ENCODE results near the gene CA7. TPM values are rescaled to one million over a fixed set of nuclear protein-coding genes. Genes with fewer than 3 reads are reported as not detected.

CA7 gene
- total RNA-seq, 1 experiment from 2014 or later = not detected

- intact Hi-C loops (cut with micrococcal nuclease; ENCODE audit: unreplicated experiment) = loop anchor here (5.0 kb wide), 1 partner anchor 47 kb away; no protein-coding TSS in a partner anchor
- Mint-ChIP-seq H3K4me1 (ENCODE audit: low read depth, unreplicated experiment) (peaks cover 42% of the 10 kb centered on the region), H3K27ac (ENCODE audit: unreplicated experiment) (no peak overlapping the region), H3K27me3 (ENCODE audit: unreplicated experiment) (no peaks in the 10 kb centered on the region), H3K9me3 (ENCODE audit: low read depth, unreplicated experiment) (no peaks in the 10 kb centered on the region), H3K4me3 (ENCODE audit: low read depth, unreplicated experiment) (no peak overlapping the region), H3K36me3 (ENCODE audit: insufficient read depth, unreplicated experiment) (peaks cover 4% of the 10 kb centered on the region)
- CTCF ChIA-PET = interaction anchor here (0.7 to 0.9 kb wide), 4 partner anchors 20 to 368 kb away, joined by 3 to 4 read pairs (median 3); partner anchors contain the start of gene PDP2
- no peak for TF ChIP-seq CTCF (IDR thresholded peaks at IDR 0.05; ENCODE audit: unreplicated experiment)
- peak; percentile 87 for DNase-seq
- BruUV-seq (replicated peaks) = no TSS peak
Measured at GRCh38 chr16:66899945-66900710, 55.9 kb downstream of the CA7 start.

- peaks cover 3% of the 10 kb centered on the region for H3K36me3 Mint-ChIP-seq (ENCODE audit: insufficient read depth, unreplicated experiment)
- peaks cover 2% of the 10 kb centered on the region for H3K27me3 Mint-ChIP-seq (ENCODE audit: unreplicated experiment)
- CTCF ChIA-PET = interaction anchor here (0.6 kb wide), 1 partner anchor 28 kb away, joined by 3 read pairs; no protein-coding TSS in a partner anchor
- intact Hi-C loops (cut with micrococcal nuclease; ENCODE audit: unreplicated experiment) = no loop called here
- TF ChIP-seq CTCF (IDR thresholded peaks at IDR 0.05; ENCODE audit: unreplicated experiment) = no peak
- no TSS peak for BruUV-seq (replicated peaks)
- H3K4me1 Mint-ChIP-seq (ENCODE audit: low read depth, unreplicated experiment) = peaks cover 43% of the 10 kb centered on the region
- H3K9me3 Mint-ChIP-seq (ENCODE audit: low read depth, unreplicated experiment) = no peaks in the 10 kb centered on the region
- DNase-seq = no peak
- H3K27ac Mint-ChIP-seq (ENCODE audit: unreplicated experiment) = no peak overlapping the region
- H3K4me3 Mint-ChIP-seq (ENCODE audit: low read depth, unreplicated experiment) = no peak overlapping the region
Measured at GRCh38 chr16:66900721-66901441, 56.7 kb downstream of the CA7 start.

GRCh38 chr16:66901626-66902025 lies 57.4 kb downstream of the CA7 start:
- CTCF ChIA-PET = interaction anchor here (0.6 to 0.8 kb wide), 2 partner anchors 28 to 29 kb away, joined by 3 read pairs; no protein-coding TSS in a partner anchor
- H3K27ac Mint-ChIP-seq (ENCODE audit: unreplicated experiment) = no peak overlapping the region
- H3K4me1 Mint-ChIP-seq (ENCODE audit: low read depth, unreplicated experiment) = peaks cover 41% of the 10 kb centered on the region
- H3K27me3 Mint-ChIP-seq (ENCODE audit: unreplicated experiment) = peaks cover 9% of the 10 kb centered on the region
- no peak for DNase-seq
- no peak overlapping the region for H3K4me3 Mint-ChIP-seq (ENCODE audit: low read depth, unreplicated experiment)
- no TSS peak for BruUV-seq (replicated peaks)
- TF ChIP-seq CTCF (IDR thresholded peaks at IDR 0.05; ENCODE audit: unreplicated experiment) = no peak
- intact Hi-C loops (cut with micrococcal nuclease; ENCODE audit: unreplicated experiment) = no loop called here
- no peaks in the 10 kb centered on the region for H3K36me3 Mint-ChIP-seq (ENCODE audit: insufficient read depth, unreplicated experiment)
- no peaks in the 10 kb centered on the region for H3K9me3 Mint-ChIP-seq (ENCODE audit: low read depth, unreplicated experiment)

GRCh38 chr16:66902648-66903543 lies 58.7 kb downstream of the CA7 start:
- TF ChIP-seq CTCF (IDR thresholded peaks at IDR 0.05; ENCODE audit: unreplicated experiment) = no peak
- CTCF ChIA-PET = interaction anchor here (0.6 to 0.8 kb wide), 3 partner anchors 27 to 529 kb away, joined by 3 to 5 read pairs (median 4); no protein-coding TSS in a partner anchor
- intact Hi-C loops (cut with micrococcal nuclease; ENCODE audit: unreplicated experiment) = no loop called here
- H3K27me3 Mint-ChIP-seq (ENCODE audit: unreplicated experiment) = peaks cover 21% of the 10 kb centered on the region
- H3K27ac Mint-ChIP-seq (ENCODE audit: unreplicated experiment) = no peak overlapping the region
- no peak for DNase-seq
- H3K4me3 Mint-ChIP-seq (ENCODE audit: low read depth, unreplicated experiment) = no peak overlapping the region
- H3K9me3 Mint-ChIP-seq (ENCODE audit: low read depth, unreplicated experiment) = no peaks in the 10 kb centered on the region
- H3K36me3 Mint-ChIP-seq (ENCODE audit: insufficient read depth, unreplicated experiment) = no peaks in the 10 kb centered on the region
- peaks cover 31% of the 10 kb centered on the region for H3K4me1 Mint-ChIP-seq (ENCODE audit: low read depth, unreplicated experiment)
- no TSS peak for BruUV-seq (replicated peaks)
